HCT116 (cell line): Measurements from ENCODE around the gene AP5S1.

Experiments used
- ATF3 ChIP-seq: IDR thresholded peaks from 2 replicates; pipeline ENCODE4 v1.6.1; 2012
- CBX3 ChIP-seq: IDR thresholded peaks from 2 replicates; pipeline ENCODE4 v1.6.1; 2012; ENCODE audit warnings: low read depth
- CTCF ChIP-seq, 3 experiments: fragments of 200-600 bp in 1 of 3; sonication (generic) in 1 of 3; IDR thresholded peaks in 2 of 3; conservative IDR thresholded peaks in 1 of 3; 2 replicates each; pipeline ENCODE4 v1.5.1; 2012 to 2017; ENCODE audit warnings: low read depth in 2 of 3, low read length in 2 of 3, antibody characterized with exemption in 1 of 3, borderline replicate concordance in 1 of 3, control low read depth in 1 of 3, mild to moderate bottlenecking in 1 of 3, mixed read lengths in 1 of 3, mixed run types in 1 of 3, moderate library complexity in 1 of 3; ENCODE audit not compliant: insufficient read depth in 1 of 3
- EZH2 ChIP-seq: fragments of 200-600 bp; sonication (generic); IDR thresholded peaks from 2 replicates; pipeline ENCODE4 v1.6.1; 2017; ENCODE audit warnings: antibody characterized with exemption, mixed run types
- MAX ChIP-seq: IDR thresholded peaks from 2 replicates; pipeline ENCODE4 v1.6.1; 2012
- POLR2A ChIP-seq: IDR thresholded peaks from 2 replicates; pipeline ENCODE4 v1.7.0; 2011; ENCODE audit warnings: borderline replicate concordance; ENCODE audit not compliant: insufficient read depth, insufficient read length; ENCODE audit errors: extremely low read depth
- POLR2AphosphoS5 ChIP-seq: IDR thresholded peaks from 2 replicates; pipeline ENCODE4 v1.6.1; 2011; ENCODE audit warnings: mild to moderate bottlenecking, low read depth, low read length, moderate library complexity
- REST ChIP-seq: IDR thresholded peaks from 2 replicates; pipeline ENCODE4 v1.6.1; 2012; ENCODE audit warnings: low read depth
- TCF7L2 ChIP-seq: IDR thresholded peaks from 2 replicates; pipeline ENCODE4 v1.7.0; 2011; ENCODE audit warnings: borderline replicate concordance, inconsistent platforms; ENCODE audit not compliant: insufficient read depth, insufficient read length; ENCODE audit errors: extremely low read depth
- ZNF274 ChIP-seq: fragments of 200-500 bp; sonication (Bioruptor generic); IDR thresholded peaks from 2 replicates; pipeline ENCODE4 v1.6.1; 2014; ENCODE audit warnings: mild to moderate bottlenecking, low read depth, low read length, inconsistent platforms

GRCh38 chr20:3813848-3814581 lies 6.3 kb upstream of the AP5S1 start:
- TF ChIP-seq POLR2AphosphoS5 (no peak), CBX3 (no peak), EZH2 (no peak), CTCF (IDR thresholded peaks at IDR 0.05 in 2 of 3, conservative IDR thresholded peaks at IDR 0.05 in 1 of 3; ENCODE audit: borderline replicate concordance in 1 of 3, insufficient read depth in 1 of 3, low read depth in 2 of 3, low read length in 2 of 3) (no peak), ZNF274 (no peak), ATF3 (no peak), MAX (no peak), REST (no peak), POLR2A (no peak), TCF7L2 (no peak)
